Measurements from ENCODE around the gene ERI3.

Gene ERI3

GRCh38 chr1:44338136-44338535 lies 16.9 kb downstream of the ERI3 start:
- H3K9me3 ChIP-seq (ENCODE audit: low read length): peaks cover 5% of the 10 kb centered on the region
- H2AFZ ChIP-seq (ENCODE audit: low read depth, low read length): no peak overlapping the region
- peaks cover 8% of the 10 kb centered on the region for H3K4me1 ChIP-seq (ENCODE audit: insufficient read depth, low read length)
- H3K27me3 ChIP-seq (ENCODE audit: insufficient read depth, low read length): no peaks in the 10 kb centered on the region
- peaks cover 27% of the 10 kb centered on the region for H3K36me3 ChIP-seq (ENCODE audit: insufficient read depth, low read length)
- no peak overlapping the region for H3K4me3 ChIP-seq (ENCODE audit: low read length)

GRCh38 chr1:44336668-44337067 lies 18.4 kb downstream of the ERI3 start:
- Histone ChIP-seq H3K4me3 (ENCODE audit: low read length) (no peak overlapping the region), H3K9me3 (ENCODE audit: low read length) (peaks cover 5% of the 10 kb centered on the region), H3K36me3 (ENCODE audit: insufficient read depth, low read length) (peaks cover 27% of the 10 kb centered on the region), H2AFZ (ENCODE audit: low read depth, low read length) (no peak overlapping the region), H3K4me1 (ENCODE audit: insufficient read depth, low read length) (peaks cover 8% of the 10 kb centered on the region), H3K27me3 (ENCODE audit: insufficient read depth, low read length) (no peaks in the 10 kb centered on the region)

GRCh38 chr1:44334968-44335367 lies 20.1 kb downstream of the ERI3 start:
- H3K36me3 ChIP-seq (ENCODE audit: insufficient read depth, low read length): peaks cover 30% of the 10 kb centered on the region
- peaks cover 8% of the 10 kb centered on the region for H3K4me1 ChIP-seq (ENCODE audit: insufficient read depth, low read length)
- no peak overlapping the region for H3K4me3 ChIP-seq (ENCODE audit: low read length)
- H3K9me3 ChIP-seq (ENCODE audit: low read length): peaks cover 9% of the 10 kb centered on the region
- no peaks in the 10 kb centered on the region for H3K27me3 ChIP-seq (ENCODE audit: insufficient read depth, low read length)
- no peak overlapping the region for H2AFZ ChIP-seq (ENCODE audit: low read depth, low read length)

- Histone ChIP-seq H2AFZ (ENCODE audit: low read depth, low read length) (no peak overlapping the region), H3K9me3 (ENCODE audit: low read length) (peaks cover 7% of the 10 kb centered on the region), H3K27me3 (ENCODE audit: insufficient read depth, low read length) (no peaks in the 10 kb centered on the region), H3K4me1 (ENCODE audit: insufficient read depth, low read length) (peaks cover 8% of the 10 kb centered on the region), H3K4me3 (ENCODE audit: low read length) (no peak overlapping the region), H3K36me3 (ENCODE audit: insufficient read depth, low read length) (peaks cover 23% of the 10 kb centered on the region)
These were observed 21.7 kb downstream of the ERI3 start for GRCh38 chr1:44333376-44333775.

- peaks cover 11% of the 10 kb centered on the region for H3K4me1 ChIP-seq (ENCODE audit: insufficient read depth, low read length)
These were observed 22.6 kb downstream of the ERI3 start for GRCh38 chr1:44332505-44332904.

GRCh38 chr1:44330935-44331334 lies 24.1 kb downstream of the ERI3 start:
- H2AFZ ChIP-seq (ENCODE audit: low read depth, low read length): no peak overlapping the region
- H3K9me3 ChIP-seq (ENCODE audit: low read length): peaks cover 3% of the 10 kb centered on the region
- no peaks in the 10 kb centered on the region for H3K27me3 ChIP-seq (ENCODE audit: insufficient read depth, low read length)
- peaks cover 5% of the 10 kb centered on the region for H3K36me3 ChIP-seq (ENCODE audit: insufficient read depth, low read length)
- no peak overlapping the region for H3K4me3 ChIP-seq (ENCODE audit: low read length)
- peaks cover 11% of the 10 kb centered on the region for H3K4me1 ChIP-seq (ENCODE audit: insufficient read depth, low read length)

More at GRCh38 chr1:44332505-44332904, 22.6 kb downstream of the ERI3 start:
- H3K9me3 ChIP-seq (ENCODE audit: low read length): peaks cover 3% of the 10 kb centered on the region
- H2AFZ ChIP-seq (ENCODE audit: low read depth, low read length): no peak overlapping the region
- no peaks in the 10 kb centered on the region for H3K27me3 ChIP-seq (ENCODE audit: insufficient read depth, low read length)
- H3K4me3 ChIP-seq (ENCODE audit: low read length): no peak overlapping the region
- peaks cover 15% of the 10 kb centered on the region for H3K36me3 ChIP-seq (ENCODE audit: insufficient read depth, low read length)

- Histone ChIP-seq H3K4me1 (ENCODE audit: insufficient read depth, low read length) (peaks cover 5% of the 10 kb centered on the region), H3K36me3 (ENCODE audit: insufficient read depth, low read length) (peaks cover 5% of the 10 kb centered on the region), H2AFZ (ENCODE audit: low read depth, low read length) (no peak overlapping the region), H3K4me3 (ENCODE audit: low read length) (no peak overlapping the region), H3K27me3 (ENCODE audit: insufficient read depth, low read length) (no peaks in the 10 kb centered on the region), H3K9me3 (ENCODE audit: low read length) (peaks cover 3% of the 10 kb centered on the region)
These were observed 26.2 kb downstream of the ERI3 start for GRCh38 chr1:44328671-44329416.

GRCh38 chr1:44327679-44328491 lies 27.2 kb downstream of the ERI3 start:
- H3K27me3 ChIP-seq (ENCODE audit: insufficient read depth, low read length): no peaks in the 10 kb centered on the region
- H3K9me3 ChIP-seq (ENCODE audit: low read length): peaks cover 3% of the 10 kb centered on the region
- peaks cover 4% of the 10 kb centered on the region for H3K36me3 ChIP-seq (ENCODE audit: insufficient read depth, low read length)
- no peak overlapping the region for H2AFZ ChIP-seq (ENCODE audit: low read depth, low read length)
- peaks cover 3% of the 10 kb centered on the region for H3K4me1 ChIP-seq (ENCODE audit: insufficient read depth, low read length)
- H3K4me3 ChIP-seq (ENCODE audit: low read length): no peak overlapping the region

- Histone ChIP-seq H3K9me3 (ENCODE audit: low read length) (peaks cover 3% of the 10 kb centered on the region), H2AFZ (ENCODE audit: low read depth, low read length) (no peak overlapping the region), H3K36me3 (ENCODE audit: insufficient read depth, low read length) (peaks cover 3% of the 10 kb centered on the region), H3K27me3 (ENCODE audit: insufficient read depth, low read length) (no peaks in the 10 kb centered on the region), H3K4me3 (ENCODE audit: low read length) (no peak overlapping the region), H3K4me1 (ENCODE audit: insufficient read depth, low read length) (peaks cover 3% of the 10 kb centered on the region)
These were observed 28.1 kb downstream of the ERI3 start for GRCh38 chr1:44326821-44327465.

- H3K9me3 ChIP-seq (ENCODE audit: low read length): peaks cover 3% of the 10 kb centered on the region
- H3K4me3 ChIP-seq (ENCODE audit: low read length): no peak overlapping the region
- H3K27me3 ChIP-seq (ENCODE audit: insufficient read depth, low read length): no peaks in the 10 kb centered on the region
- peaks cover 3% of the 10 kb centered on the region for H3K4me1 ChIP-seq (ENCODE audit: insufficient read depth, low read length)
- H2AFZ ChIP-seq (ENCODE audit: low read depth, low read length): no peak overlapping the region
- peaks cover 4% of the 10 kb centered on the region for H3K36me3 ChIP-seq (ENCODE audit: insufficient read depth, low read length)
These were observed 28.9 kb downstream of the ERI3 start for GRCh38 chr1:44326024-44326701.

- H3K27me3 ChIP-seq (ENCODE audit: insufficient read depth, low read length): no peaks in the 10 kb centered on the region
- peaks cover 7% of the 10 kb centered on the region for H3K36me3 ChIP-seq (ENCODE audit: insufficient read depth, low read length)
- H2AFZ ChIP-seq (ENCODE audit: low read depth, low read length): no peak overlapping the region
- no peak overlapping the region for H3K4me3 ChIP-seq (ENCODE audit: low read length)
- peaks cover 3% of the 10 kb centered on the region for H3K4me1 ChIP-seq (ENCODE audit: insufficient read depth, low read length)
- H3K9me3 ChIP-seq (ENCODE audit: low read length): no peaks in the 10 kb centered on the region
These were observed 31.1 kb downstream of the ERI3 start for GRCh38 chr1:44323947-44324346.

- peaks cover 19% of the 10 kb centered on the region for H3K36me3 ChIP-seq (ENCODE audit: insufficient read depth, low read length)
- H3K27me3 ChIP-seq (ENCODE audit: insufficient read depth, low read length): no peaks in the 10 kb centered on the region
- no peaks in the 10 kb centered on the region for H3K4me1 ChIP-seq (ENCODE audit: insufficient read depth, low read length)
These were observed 32.7 kb downstream of the ERI3 start for GRCh38 chr1:44322367-44322766.

More at GRCh38 chr1:44322367-44322766, 32.7 kb downstream of the ERI3 start:
- Histone ChIP-seq H3K9me3 (ENCODE audit: low read length) (no peaks in the 10 kb centered on the region), H3K4me3 (ENCODE audit: low read length) (no peak overlapping the region), H2AFZ (ENCODE audit: low read depth, low read length) (no peak overlapping the region)
